KMS-11 (cell line): ENCODE data around the gene HOXC5.

Experiments
- H2AFZ ChIP-seq: fragments of 200-600 bp; sonication (generic); 2 replicates; pipeline ENCODE4 v1.6.1; 2016; ENCODE audit warnings: antibody characterized with exemption, mixed run types, low read depth
- H3K27ac ChIP-seq: fragments of 200-600 bp; sonication (generic); 2 replicates; pipeline ENCODE4 v1.6.1; 2016; ENCODE audit warnings: mild to moderate bottlenecking, mixed run types
- H3K27me3 ChIP-seq: fragments of 200-600 bp; sonication (generic); 2 replicates; pipeline ENCODE4 v1.6.1; 2017; ENCODE audit warnings: mild to moderate bottlenecking, low read depth, mixed run types, moderate library complexity; ENCODE audit not compliant: insufficient read depth
- H3K36me3 ChIP-seq: fragments of 200-600 bp; sonication (generic); 2 replicates; pipeline ENCODE4 v1.6.1; 2017; ENCODE audit warnings: mild to moderate bottlenecking, mixed run types; ENCODE audit not compliant: insufficient read depth
- H3K4me1 ChIP-seq: fragments of 200-600 bp; sonication (generic); 2 replicates; pipeline ENCODE4 v1.6.1; 2016; ENCODE audit warnings: mild to moderate bottlenecking, low read depth, mixed run types; ENCODE audit not compliant: poor library complexity, severe bottlenecking
- H3K4me2 ChIP-seq: fragments of 200-600 bp; sonication (generic); 2 replicates; pipeline ENCODE4 v1.7.0; 2016; ENCODE audit warnings: mild to moderate bottlenecking, mixed run types
- H3K4me3 ChIP-seq: fragments of 200-600 bp; sonication (generic); IDR thresholded peaks from 2 replicates; pipeline ENCODE4 v1.6.1; 2017; ENCODE audit warnings: low read depth, low read length, mixed read lengths; ENCODE audit not compliant: insufficient read depth
- H3K79me2 ChIP-seq: fragments of 200-600 bp; sonication (generic); 2 replicates; pipeline ENCODE4 v1.6.1; 2016; ENCODE audit warnings: low read depth, mixed run types; ENCODE audit not compliant: insufficient read depth
- H3K9ac ChIP-seq: fragments of 200-600 bp; sonication (generic); 2 replicates; pipeline ENCODE4 v1.6.1; 2016; ENCODE audit warnings: mild to moderate bottlenecking, mixed run types
- H4K20me1 ChIP-seq: fragments of 200-600 bp; sonication (generic); 2 replicates; pipeline ENCODE4 v1.6.1; 2016; ENCODE audit warnings: mild to moderate bottlenecking, mixed run types; ENCODE audit not compliant: insufficient read depth
- TF ChIP-seq, protein P1 (sequence below): fragments of 200-600 bp; sonication (generic); conservative IDR thresholded peaks from 2 replicates; pipeline ENCODE4 v1.6.1; 2017; ENCODE audit warnings: low read depth, mild to moderate bottlenecking, antibody characterized with exemption, low read length, moderate library complexity, mixed read lengths

HOXC5 gene

DNA sequence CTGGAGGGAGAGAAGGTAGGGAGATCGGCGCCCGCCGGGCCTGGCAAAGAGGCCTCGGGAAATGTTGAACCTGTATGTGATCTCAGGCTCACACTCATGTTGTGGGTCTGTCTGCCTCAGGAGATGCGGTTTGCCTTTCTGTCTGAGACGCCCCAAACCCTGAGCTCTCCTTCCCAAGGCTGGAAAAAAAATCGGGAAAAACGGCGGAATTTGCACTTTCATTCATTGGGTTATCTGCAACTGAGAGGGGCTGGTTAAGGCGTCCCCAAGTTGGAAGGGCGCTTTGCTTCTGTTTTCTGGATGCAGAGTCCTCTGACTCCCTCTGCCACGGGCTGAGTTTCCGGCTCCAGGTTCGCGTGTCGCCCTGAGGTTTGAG lies 37.9 kb upstream of the HOXC5 start:
- Histone ChIP-seq H3K79me2 (no peaks in the 10 kb centered on the region), H3K9ac (no peak overlapping the region), H3K27me3 (peaks cover 100% of the 10 kb centered on the region), H3K4me3 (peak overlapping the region; percentile 27), H3K27ac (no peak overlapping the region), H3K4me2 (peak overlapping the region; percentile 98), H3K4me1 (peaks cover 35% of the 10 kb centered on the region), H3K36me3 (no peaks in the 10 kb centered on the region), H2AFZ (peak overlapping the region; percentile 97), H4K20me1 (no peaks in the 10 kb centered on the region)
- TF ChIP-seq, protein P1, sequence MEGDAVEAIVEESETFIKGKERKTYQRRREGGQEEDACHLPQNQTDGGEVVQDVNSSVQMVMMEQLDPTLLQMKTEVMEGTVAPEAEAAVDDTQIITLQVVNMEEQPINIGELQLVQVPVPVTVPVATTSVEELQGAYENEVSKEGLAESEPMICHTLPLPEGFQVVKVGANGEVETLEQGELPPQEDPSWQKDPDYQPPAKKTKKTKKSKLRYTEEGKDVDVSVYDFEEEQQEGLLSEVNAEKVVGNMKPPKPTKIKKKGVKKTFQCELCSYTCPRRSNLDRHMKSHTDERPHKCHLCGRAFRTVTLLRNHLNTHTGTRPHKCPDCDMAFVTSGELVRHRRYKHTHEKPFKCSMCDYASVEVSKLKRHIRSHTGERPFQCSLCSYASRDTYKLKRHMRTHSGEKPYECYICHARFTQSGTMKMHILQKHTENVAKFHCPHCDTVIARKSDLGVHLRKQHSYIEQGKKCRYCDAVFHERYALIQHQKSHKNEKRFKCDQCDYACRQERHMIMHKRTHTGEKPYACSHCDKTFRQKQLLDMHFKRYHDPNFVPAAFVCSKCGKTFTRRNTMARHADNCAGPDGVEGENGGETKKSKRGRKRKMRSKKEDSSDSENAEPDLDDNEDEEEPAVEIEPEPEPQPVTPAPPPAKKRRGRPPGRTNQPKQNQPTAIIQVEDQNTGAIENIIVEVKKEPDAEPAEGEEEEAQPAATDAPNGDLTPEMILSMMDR: no peak

DNA sequence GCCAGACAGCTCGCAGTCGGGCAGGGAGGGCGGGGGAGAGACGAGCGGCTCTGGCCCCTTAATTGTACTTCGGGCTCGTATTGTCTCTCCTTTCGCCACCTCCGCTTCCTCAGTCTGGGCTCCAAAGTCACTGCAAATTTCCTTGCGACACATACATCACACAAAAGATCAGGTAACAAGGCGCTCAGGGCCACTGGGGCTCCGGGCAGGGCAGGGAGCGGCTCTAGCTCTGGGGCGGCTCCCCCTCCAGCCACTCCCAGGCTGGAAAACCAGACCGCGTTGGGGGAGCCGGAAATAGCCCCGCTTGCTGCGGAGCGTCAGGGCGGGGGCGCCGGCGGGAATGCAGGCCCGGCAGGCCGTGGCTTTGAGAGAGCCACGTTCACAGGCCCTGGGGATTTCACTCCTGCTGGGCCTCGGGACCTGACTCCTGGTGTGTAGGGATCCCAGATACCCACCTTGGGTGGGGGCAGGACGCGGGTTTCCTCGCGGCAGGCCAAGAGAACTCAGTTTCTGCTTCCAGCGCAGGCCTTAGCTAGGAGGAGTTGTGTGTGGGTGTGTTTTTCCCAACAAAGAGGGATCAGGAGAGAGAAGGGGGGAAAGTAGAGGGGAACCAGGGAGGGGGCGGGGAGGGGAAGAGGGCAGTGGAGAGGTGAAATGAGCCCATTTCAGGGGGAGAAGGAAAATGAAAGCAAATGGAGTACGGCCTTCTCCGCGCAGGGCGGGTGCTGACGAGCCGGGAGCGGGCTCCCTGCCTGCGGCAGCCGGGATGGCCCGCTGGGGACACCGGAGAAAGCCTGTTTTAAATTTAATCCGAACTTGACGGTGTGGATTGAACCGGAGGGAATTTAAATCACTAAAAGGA lies 37.2 kb upstream of the HOXC5 start:
- Histone ChIP-seq H3K9ac (peak overlapping the region; percentile 44), H3K27me3 (peaks cover 100% of the 10 kb centered on the region), H3K4me1 (peaks cover 35% of the 10 kb centered on the region), H3K36me3 (no peaks in the 10 kb centered on the region), H3K4me2 (peak overlapping the region; percentile 98), H4K20me1 (no peaks in the 10 kb centered on the region), H3K79me2 (no peaks in the 10 kb centered on the region), H2AFZ (peak overlapping the region; percentile 97), H3K4me3 (peak overlapping the region; percentile 27), H3K27ac (no peak overlapping the region)
- TF ChIP-seq, protein P1: peak; percentile 13; the same call in 1 of the 2 replicates

GRCh38 chr12:53996240-53997203 lies 36.3 kb upstream of the HOXC5 start:
- no peaks in the 10 kb centered on the region for H4K20me1 ChIP-seq
- TF ChIP-seq, protein P1: no peak
- H3K27me3 ChIP-seq: peaks cover 100% of the 10 kb centered on the region
- peak overlapping the region; percentile 97 for H2AFZ ChIP-seq
- H3K9ac ChIP-seq: peak overlapping the region; percentile 44
- H3K4me1 ChIP-seq: peaks cover 31% of the 10 kb centered on the region
- H3K27ac ChIP-seq: no peak overlapping the region
- H3K4me2 ChIP-seq: peak overlapping the region; percentile 98
- peak overlapping the region; percentile 27 for H3K4me3 ChIP-seq
- H3K36me3 ChIP-seq: no peaks in the 10 kb centered on the region
- H3K79me2 ChIP-seq: no peaks in the 10 kb centered on the region

GRCh38 chr12:53997204-53998109 lies 35.4 kb upstream of the HOXC5 start:
- Histone ChIP-seq H4K20me1 (no peaks in the 10 kb centered on the region), H3K4me3 (no peak overlapping the region), H3K36me3 (no peaks in the 10 kb centered on the region), H3K79me2 (no peaks in the 10 kb centered on the region), H3K27ac (no peak overlapping the region), H3K4me2 (no peak overlapping the region), H2AFZ (no peak overlapping the region), H3K4me1 (peaks cover 23% of the 10 kb centered on the region), H3K27me3 (peaks cover 100% of the 10 kb centered on the region), H3K9ac (no peak overlapping the region)
- TF ChIP-seq, protein P1: no peak
